ENCODE results near the gene PATZ1. TPM values are rescaled to one million over a fixed set of nuclear protein-coding genes. Genes with fewer than 3 reads are reported as not detected.

PATZ1 gene
- total RNA-seq, 1 experiment from 2014 or later: 18.6 TPM

DNA sequence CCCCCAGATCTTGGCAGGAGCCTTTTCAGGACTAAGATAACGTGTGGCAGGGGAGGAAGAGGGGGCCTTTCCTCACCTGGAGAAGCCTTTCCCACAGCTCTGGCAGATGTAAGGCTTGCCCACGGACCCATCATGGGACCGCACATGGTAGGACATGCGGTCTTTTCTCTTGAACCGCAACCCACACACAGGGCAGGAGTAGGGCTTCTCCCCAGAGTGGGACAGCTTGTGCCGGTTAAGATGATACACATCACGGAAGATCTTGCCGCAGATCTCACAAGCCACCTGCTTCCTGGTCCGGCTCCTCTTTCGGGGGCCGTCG, 1.9 kb downstream of the PATZ1 start:
- intact Hi-C loops (cut with micrococcal nuclease; ENCODE audit: unreplicated experiment) (no loop called here), in situ Hi-C loops (cut with HindIII; ENCODE audit: low pct_unique_long_range_greater_than_20kb, low sequenced_read_pairs) (no loop called here)
- Histone ChIP-seq H3K4me1 (ENCODE audit: control insufficient read depth, insufficient read depth, low read length) (peaks cover 17% of the 10 kb centered on the region), H3K4me3 (ENCODE audit: low read depth in 2 of 2, low read length in 2 of 2) (peak overlapping the region; percentile 19 to 30), H3K9me3 (ENCODE audit: control insufficient read depth, insufficient read depth, low read depth, low read length) (no peaks in the 10 kb centered on the region), H3K27ac (ENCODE audit: low read length) (no peak overlapping the region), H3K36me3 (ENCODE audit: control insufficient read depth, insufficient read depth, low read length) (no peaks in the 10 kb centered on the region), H3K27me3 (ENCODE audit: control insufficient read depth, insufficient read depth, low read length) (no peaks in the 10 kb centered on the region)
- POLR2A ChIA-PET: no interaction called here
- ATAC-seq (no peak), DNase-seq (ENCODE audit: low read depth, low spot score) (no peak)
- no TSS peak for BruUV-seq (replicated peaks)
- TF ChIP-seq TCF7L2 (IDR thresholded peaks at IDR 0.05; ENCODE audit: low read depth, low read length): no peak
- TF ChIP-seq SIN3A (IDR thresholded peaks at IDR 0.05; ENCODE audit: borderline replicate concordance, insufficient read depth, low read depth, low read length): no peak
- no peak for TF ChIP-seq POLR2AphosphoS5 (IDR thresholded peaks at IDR 0.05; ENCODE audit: low read depth, low read length)
- TF ChIP-seq CTCF (IDR thresholded peaks at IDR 0.05): no peak
- TF ChIP-seq REST (IDR thresholded peaks at IDR 0.05; ENCODE audit: insufficient read depth in 1 of 2, low read depth in 2 of 2, low read length in 1 of 2): no peak
- CTCF ChIA-PET: no interaction called here

DNA sequence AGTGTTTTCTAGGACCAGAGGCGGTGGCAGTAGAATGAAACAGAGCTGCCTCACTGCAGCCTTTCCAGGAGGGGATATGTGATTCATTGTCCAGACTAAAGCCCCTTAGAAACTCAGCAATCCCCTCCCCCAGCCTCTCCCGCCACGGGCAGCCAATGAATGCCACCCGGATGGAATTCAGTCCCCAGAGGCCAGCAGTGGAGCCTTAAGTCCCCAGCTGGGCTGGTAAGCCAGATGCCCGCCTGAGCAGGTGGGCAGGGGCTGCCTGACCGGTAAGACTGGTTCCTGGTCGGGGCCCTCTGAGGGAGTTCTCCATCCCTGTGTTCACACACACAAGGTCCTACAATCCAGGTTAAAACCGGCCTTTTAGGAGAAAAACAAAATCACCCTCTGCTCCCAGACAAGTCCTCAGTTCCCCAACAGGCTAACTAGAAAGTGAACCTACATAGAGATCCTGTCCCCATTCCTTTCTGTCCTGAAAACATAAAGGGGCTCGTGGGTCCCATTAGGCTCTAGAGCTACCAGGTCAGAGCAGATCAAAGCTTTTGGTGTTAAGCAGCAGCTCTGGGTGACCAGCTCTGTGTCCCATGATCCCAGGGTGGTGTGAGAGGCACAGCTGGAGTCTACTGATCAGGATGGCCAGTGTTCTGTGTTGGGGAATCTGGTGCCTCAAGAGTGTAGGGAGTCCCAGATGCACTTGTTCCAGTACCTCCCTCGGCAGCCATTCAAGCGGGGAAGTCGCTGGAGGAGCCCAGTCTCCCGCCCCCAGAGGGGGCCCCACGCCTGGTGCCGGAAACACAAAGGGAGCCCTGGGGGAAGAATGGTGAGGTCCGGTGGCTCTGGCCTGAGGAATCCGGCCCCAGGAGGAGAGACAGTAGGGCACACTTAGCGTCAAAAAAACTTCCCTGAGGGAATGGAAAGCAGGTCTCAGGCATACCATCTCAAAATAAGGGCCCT, 2.6 kb downstream of the PATZ1 start:
- H3K36me3 ChIP-seq (ENCODE audit: control insufficient read depth, insufficient read depth, low read length): no peaks in the 10 kb centered on the region
- H3K4me3 ChIP-seq (ENCODE audit: low read depth in 2 of 2, low read length in 2 of 2): peak overlapping the region; percentile 19 to 30
- POLR2A ChIA-PET: no interaction called here
- BruUV-seq (replicated peaks): no TSS peak
- TF ChIP-seq POLR2AphosphoS5 (IDR thresholded peaks at IDR 0.05; ENCODE audit: low read depth, low read length): no peak
- no peak for TF ChIP-seq TCF7L2 (IDR thresholded peaks at IDR 0.05; ENCODE audit: low read depth, low read length)
- no peak for TF ChIP-seq CTCF (IDR thresholded peaks at IDR 0.05)
- no peak for TF ChIP-seq SIN3A (IDR thresholded peaks at IDR 0.05; ENCODE audit: borderline replicate concordance, insufficient read depth, low read depth, low read length)
- TF ChIP-seq REST (IDR thresholded peaks at IDR 0.05; ENCODE audit: insufficient read depth in 1 of 2, low read depth in 2 of 2, low read length in 1 of 2): no peak
- intact Hi-C loops (cut with micrococcal nuclease; ENCODE audit: unreplicated experiment) (no loop called here), in situ Hi-C loops (cut with HindIII; ENCODE audit: low pct_unique_long_range_greater_than_20kb, low sequenced_read_pairs) (no loop called here)
- CTCF ChIA-PET: no interaction called here
- no peaks in the 10 kb centered on the region for H3K9me3 ChIP-seq (ENCODE audit: control insufficient read depth, insufficient read depth, low read depth, low read length)
- peak overlapping the region; percentile 63 for H3K27ac ChIP-seq (ENCODE audit: low read length)
- ATAC-seq (no peak), DNase-seq (ENCODE audit: low read depth, low spot score) (no peak)
- H3K27me3 ChIP-seq (ENCODE audit: control insufficient read depth, insufficient read depth, low read length): no peaks in the 10 kb centered on the region
- H3K4me1 ChIP-seq (ENCODE audit: control insufficient read depth, insufficient read depth, low read length): peaks cover 17% of the 10 kb centered on the region

Data from Panc1 (cell line).